Iris pigment epithelial cell (primary cell): ENCODE results near the gene PPP3CA.

ENCODE experiments used
- DNase-seq: peaks from one replicate; pipeline ENCODE4 v3.0.0-alpha.2; 2011; ENCODE audit warnings: low read depth

PPP3CA gene

DNA sequence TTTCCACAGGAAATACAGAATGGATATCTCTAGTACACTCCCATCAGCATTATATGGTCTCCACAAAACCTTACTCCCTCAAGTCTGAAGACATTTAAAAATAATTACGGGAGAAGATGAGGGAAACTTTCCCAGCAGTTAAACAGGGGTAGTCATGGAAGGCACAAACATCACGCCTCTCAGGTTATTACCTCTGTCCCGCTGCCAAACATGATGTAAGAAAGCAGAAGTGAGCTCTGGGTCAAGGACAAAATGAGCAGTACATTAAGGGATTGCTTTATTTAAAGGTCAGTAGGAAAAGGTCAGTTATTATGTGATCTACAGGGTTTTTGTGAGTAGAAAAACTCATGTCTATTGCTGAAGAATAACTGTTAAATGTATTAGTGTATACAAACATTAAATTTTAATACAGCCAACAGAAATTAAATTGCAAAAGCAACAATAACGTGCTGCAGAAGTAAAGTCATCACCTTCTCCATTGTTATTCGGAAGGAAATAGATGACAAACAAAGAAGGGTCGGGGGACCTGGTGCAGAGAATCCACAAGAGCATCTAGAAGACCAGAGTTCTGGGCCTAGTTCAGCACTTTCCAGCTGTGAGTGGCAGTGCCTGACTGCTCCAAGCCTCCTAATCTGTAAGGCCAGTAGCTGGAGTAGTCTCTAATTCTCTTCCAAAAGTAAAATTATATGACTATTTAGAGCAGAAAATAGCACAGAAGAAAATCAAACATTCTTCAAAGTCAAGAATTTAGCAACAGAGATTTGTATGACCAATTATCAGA is 171.2 kb downstream of the PPP3CA start:
- DNase-seq = no peak

DNA sequence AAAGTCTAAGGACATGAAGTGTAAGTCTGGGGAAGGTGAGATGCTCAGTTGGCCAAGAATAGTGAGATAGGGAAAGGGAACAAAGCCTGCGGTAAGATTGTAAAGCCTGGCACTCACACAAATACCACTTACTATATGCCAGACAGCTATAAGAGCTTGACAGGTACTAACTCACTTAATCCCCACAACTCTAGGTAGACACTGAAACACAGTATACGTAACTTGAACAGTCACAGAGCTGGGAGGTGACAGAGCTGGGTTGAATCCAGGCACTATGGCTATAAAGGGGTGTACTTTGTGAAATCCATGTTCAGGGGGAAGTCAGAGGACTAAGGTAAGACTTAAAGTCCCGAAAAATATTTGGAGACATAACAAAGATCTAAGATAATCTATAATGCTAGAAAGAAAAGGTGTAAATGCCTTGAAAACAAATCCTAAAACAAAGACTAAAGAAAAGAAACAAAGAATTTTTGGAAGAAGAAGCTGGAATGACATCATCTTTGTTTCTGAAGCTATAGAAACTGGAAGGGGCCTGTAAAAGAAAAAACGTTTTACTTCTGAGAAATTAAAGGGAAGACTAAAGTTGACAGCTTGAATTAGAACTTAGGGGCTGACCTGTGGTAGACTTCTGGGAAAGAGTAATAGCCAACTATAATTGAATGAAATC is 172.5 kb downstream of the PPP3CA start:
- no peak for DNase-seq

DNA sequence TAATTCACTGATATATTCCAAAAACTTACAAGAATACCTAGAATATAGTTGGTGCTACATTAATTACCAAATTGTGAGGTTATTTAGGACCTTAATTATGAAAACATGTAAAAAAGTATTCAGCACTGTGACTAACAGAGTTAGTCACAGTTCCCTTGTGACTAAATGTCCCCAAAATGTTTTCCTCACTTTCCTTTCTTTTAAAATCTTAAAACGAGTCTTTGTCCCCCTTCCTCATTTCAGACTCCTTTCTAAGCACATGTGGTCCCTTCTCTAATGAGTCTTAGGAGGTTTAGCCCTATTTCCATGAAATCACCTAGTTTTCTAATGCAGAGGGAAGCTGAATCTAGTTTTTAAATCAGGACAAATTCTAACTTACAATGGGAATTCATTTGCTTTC is 175.0 kb downstream of the PPP3CA start:
- DNase-seq = no peak

DNA sequence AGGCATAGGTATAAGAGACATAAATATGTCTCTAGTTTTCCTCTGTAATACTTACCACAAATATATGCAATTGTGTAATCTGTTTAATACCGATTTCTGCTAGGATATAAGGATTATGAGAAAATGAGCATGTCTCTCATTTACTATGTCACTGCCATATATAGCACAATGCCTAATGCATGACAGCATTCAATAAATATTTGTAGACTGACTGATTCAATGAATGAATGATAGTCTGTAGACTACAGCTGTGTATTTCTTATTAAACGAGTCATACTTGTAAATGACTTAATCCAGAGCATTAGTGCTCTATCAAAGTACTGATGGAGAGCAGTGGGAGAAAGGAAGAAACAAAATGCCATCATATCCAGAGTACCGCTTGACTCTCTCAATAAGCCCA is 175.6 kb downstream of the PPP3CA start:
- no peak for DNase-seq

DNA sequence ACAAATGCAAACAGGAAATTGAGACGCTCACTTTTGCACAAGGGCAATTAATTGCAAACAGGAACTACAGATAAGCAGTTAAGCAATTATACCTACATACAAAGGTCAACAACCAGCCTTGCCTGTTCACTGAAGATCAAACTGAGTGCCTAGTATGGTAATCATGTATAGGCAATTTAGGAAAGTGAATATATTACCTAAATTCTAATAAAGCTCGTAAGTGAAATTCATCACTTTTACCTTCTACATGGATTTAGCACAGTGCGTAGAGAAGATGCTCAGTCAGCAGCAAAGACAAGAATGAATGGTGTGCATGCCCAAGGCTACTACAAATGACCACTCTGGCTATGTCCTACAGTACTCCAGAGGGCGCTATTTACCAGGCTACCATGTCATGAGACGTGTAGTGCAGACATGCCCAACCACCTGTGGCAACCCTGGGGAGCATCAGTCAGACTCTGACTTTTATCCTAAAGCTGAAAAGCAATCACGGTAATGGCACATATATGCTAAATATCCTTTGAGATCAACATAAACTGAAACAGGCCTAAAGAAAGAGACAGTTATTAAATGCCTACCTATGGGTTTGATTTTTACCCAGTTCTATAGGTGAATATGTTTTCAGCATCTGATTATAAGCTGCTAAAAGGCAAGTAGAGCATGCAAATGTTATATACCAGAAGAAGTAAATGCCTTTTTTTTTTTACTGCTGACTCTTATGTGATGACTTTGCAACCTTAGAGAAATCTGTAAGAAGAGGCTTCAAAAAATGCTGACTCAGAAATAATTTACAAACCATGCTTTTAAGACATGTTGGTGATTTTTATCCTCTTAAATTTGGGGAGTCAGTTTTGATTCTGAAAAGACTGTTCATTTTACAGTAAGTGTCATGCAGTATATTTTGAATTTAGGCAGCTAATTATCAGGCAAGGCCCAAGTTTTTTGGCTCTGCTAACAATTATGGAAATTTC is 178.0 kb downstream of the PPP3CA start:
- peak; percentile 78 for DNase-seq

DNA sequence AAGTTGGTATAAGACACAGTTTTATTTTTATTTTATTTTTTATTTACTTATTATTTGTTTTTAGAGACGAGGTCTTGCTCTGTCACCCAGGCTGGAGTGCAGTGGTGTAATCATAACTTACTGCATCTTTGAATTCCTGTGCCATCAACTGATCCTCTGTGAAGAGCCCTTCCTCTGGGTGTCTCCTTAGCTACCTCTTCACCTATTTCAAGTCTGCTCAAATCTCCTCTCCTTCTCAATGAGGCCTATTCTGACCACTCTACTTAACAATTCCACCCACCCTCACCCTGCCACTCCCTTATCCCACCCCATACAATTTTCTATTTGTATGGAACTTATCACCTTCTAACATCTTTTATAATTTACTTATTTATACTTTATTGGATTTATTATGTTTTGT is 183.4 kb downstream of the PPP3CA start:
- DNase-seq = peak; percentile 41

DNA sequence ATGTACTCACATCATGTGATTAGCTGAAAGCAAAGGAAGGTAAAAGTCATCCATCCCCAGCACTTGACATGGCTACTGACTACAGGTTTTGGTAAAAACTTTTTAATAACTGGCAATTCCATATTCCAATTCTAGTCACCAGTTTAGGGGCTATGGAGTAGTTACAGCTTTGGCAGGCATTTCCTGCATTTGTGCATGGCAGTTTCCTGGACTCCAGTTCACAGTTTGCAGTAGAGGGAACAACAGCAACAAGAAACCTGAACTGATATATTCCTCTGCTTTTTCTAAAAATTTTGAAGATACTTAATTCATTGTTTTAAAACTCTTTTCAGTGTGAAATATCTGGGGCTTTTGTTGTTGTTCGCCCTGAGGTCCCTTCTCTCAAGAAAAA is 184.3 kb downstream of the PPP3CA start:
- DNase-seq = no peak

DNA sequence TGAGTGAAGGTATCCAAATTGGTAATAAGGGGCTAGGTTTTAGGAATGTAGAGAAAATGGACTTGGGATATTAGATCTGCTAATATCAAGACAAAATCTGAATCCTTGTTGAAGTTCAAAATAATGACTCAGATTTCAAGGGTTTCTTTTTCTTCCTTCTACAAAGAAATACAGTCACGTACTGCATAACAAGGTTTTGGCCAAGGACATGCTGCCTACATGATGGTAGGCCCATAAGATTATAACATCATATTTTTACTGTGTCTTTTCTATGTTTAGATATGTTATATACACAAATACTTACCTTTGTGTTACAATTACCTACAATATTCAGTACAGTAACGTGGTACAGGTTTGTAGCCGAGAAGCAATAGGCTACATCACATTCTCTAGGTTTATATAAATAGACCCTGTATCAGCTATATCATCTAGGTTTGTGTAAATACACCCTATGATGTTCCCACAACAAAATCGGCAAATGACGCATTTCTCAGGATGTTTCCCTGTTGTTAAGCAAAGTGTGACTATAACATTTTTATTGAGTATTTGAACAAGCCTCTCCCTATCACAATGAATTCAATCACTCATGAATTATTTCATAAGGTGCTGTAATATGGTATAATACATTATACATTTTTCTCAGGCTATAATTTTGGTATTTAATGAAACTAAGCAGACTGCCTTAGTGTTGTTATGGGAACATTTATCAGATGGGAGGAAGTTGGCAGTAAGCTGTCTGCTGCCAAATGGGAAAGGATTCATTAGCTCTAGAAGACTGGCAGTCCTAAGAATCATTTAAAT is 186.3 kb downstream of the PPP3CA start:
- DNase-seq = no peak

DNA sequence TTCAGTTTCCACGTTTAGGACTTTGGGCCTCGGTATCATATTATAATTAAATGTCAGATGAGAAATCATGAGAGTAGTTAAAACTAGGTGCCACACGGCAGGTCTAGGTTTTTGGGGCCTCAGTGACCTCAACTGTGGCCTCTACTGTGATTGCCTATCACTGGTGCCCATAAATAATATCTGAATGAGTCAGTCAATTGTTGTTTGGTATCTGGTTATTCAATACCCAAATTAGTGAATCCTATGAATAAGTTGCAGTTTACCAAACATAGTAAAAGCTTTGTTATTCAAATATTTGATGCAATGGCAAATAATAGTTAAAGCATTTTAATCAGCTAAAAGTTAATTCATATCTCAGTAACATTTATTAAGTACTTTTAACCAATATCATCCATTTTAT is 188.8 kb downstream of the PPP3CA start:
- DNase-seq = no peak

DNA sequence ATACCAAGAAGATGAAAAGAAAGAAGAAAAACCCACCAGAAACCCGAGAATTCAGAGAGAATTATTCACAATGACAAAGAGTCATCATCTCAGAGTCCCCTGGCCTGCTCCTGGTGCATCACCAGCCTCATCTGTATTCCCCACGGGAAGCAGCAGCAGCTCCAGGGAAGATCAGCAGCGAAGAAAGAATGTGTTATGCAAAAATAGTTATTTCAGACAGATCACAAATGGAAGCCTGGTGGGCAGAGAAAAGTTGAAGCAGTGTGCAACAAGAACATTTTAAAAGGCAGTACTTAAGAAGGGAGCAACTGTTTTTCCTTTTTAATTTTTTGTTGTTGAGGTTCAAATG is 189.2 kb downstream of the PPP3CA start:
- no peak for DNase-seq

DNA sequence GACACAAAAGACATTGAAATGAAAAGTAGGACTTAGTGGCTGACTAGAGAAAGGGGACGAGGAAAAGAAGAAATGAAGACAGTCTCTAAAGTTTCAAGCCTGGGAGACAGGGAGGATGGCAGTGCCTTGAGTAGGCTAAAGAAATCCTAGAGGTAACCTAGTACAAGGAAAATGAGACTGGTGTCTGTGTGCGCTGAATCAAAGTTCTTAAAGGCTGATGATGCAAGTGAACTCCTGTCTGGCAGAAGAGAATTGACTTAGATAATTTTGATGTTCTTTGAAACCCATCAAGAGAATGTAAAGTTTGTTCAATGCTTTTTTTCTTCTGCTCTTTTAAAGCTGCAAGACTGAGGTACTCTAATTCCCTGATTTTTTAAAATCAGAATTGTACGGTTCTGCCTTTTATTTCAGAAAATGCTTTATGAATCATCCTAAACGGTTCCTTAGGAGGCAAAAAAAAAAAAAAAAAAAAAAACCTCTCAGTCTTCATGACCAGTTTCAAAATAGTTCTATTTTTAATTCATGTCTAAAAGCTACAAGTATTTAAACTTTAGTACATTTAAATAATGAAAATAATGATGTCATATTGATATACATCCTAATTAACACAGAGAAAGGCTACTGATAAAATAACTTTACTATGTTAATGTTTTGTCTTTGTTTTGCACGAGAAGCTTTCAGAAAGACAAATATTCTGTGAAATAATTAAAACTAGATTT is 189.8 kb downstream of the PPP3CA start:
- DNase-seq = peak; percentile 49

DNA sequence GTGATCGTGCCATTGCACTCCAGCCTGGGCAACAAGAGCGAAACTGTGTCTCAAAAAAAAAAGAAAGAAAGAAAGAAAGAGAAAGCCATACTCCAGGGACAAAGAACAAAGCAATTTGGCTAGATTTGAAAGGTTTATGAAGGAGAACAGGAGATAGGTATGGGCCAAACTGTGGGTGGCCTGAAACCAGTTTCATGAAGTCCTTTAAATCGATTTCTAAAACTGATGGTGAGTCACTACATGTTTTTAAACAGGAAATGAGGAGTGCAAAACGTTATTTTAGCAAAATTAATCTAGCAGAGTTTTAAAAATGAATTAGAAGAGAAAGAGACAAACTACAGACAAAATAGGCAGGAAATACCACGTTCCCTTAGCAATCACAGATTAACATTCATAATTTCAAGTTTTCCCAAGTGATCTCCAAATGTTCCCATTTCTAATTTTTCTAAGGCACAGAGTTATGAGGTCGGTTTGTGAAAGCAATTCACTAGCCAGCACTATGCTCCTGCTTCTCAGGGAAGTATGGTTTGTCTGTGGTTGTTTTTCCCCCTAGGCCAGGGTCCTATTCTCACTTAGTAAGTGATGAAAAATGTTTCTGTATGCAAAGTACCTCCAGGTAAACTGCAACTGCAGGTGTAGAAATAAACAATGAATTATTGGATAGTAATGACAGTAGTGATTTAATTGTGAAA is 190.6 kb downstream of the PPP3CA start:
- DNase-seq = no peak

DNA sequence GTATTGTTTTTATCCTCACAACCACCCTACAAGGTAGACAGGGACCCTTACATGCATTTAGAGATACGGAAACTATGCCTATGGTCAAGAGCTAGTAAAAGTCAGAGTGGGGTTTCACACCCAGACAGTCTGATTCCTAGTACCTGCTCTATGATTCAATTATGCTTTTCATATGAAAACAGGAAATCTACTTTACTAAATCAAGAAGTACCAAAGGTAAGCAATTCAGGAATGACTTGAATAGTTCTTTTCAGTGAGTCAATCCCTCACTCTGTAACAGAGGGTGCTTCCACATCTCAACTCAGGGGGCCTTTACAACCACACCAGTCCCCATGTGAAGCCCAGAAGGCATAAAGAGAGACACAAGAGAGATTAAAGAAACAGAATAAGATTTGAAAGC is 191.4 kb downstream of the PPP3CA start:
- no peak for DNase-seq

DNA sequence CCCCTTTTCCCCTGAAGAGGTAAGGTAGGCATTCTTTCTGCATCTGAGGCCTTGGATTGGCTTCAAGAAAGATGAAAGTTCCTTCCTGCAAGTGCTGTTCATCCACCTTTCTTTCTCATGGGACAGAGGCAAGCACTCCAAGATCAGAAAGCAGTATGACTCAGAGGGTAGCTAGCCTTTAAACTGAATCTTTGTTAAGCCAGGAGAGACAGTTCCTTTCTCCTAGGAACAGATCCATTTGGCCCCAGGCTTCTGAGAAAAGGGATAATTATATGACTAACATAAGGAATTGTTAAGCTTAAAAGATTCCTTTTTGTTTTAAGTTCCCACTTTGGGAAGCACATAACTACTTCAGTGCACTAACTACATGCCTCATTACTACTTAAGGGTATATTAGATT is 192.0 kb downstream of the PPP3CA start:
- peak; percentile 60 for DNase-seq

DNA sequence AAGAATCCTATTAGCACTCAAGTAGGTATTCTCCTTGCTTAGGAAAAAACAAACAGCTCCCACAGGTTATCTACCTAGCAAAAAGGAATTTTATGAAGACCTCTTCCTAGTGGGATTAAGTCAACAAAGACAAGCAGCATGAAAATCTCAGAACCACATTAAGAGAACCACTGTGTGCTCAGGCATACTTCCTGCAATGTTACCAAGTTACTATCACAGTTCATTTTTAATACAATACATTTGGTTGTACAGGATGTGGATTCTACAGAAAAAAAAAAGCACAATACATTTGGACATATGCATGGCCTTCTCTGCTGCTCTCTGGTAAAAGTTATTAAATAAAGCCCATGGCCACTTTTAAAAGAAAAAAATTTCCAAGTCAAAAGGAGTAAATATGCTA is 193.7 kb downstream of the PPP3CA start:
- DNase-seq = no peak

DNA sequence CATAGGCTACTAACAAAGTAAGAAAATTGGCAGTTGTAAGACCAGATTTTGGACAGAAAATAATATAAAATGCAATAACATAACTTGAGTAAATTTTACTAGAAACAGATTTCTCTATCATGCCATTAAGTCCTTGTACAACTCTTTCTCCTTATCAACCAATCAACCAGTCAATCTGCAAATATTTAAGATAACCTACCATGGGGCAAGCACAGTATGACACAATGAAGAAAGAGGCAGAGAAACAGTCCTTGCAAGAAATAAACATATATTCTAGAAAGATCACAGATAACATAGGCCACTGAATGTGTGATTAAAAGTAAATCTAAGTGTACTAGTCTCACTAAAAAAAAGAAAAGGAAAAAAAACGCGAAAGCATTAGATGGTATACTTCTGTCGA is 194.8 kb downstream of the PPP3CA start:
- DNase-seq = no peak

DNA sequence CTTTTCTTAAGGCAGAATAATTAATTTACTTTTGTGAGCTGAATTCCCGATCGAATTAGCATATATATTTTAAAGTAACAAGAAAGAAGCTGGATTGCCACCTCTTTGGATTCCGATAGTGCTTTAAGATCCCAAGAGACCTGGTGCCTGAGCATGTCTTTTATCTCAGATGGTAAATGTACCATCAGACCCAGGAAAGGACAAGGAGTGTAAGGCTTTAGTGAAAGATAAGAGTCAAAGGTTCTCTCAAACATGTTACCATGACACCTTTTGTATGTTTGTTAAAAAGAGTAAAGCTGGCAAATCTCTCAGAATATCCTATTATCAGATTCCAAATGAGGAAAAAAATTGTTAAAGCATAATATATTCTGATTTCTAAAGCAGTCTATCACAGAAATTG is 198.8 kb downstream of the PPP3CA start:
- no peak for DNase-seq

DNA sequence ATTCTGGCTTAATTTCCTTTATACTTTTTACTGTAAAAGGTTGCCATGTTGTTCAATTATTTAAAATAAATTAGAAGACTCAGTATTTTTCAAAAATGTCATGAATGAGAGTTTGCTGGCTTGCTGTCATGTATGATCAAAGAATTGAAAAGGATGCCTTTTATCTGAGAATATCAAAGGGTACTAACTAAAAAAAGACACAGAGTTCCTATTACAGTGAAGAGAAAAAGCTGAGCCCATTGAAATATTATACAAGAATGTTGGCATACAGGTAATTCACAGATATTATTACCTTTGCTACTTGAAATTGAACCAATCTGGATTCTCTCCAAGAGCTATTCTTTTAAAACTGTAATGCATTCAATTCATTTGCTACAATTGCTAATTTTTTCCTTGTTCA is 200.0 kb downstream of the PPP3CA start:
- DNase-seq = no peak

DNA sequence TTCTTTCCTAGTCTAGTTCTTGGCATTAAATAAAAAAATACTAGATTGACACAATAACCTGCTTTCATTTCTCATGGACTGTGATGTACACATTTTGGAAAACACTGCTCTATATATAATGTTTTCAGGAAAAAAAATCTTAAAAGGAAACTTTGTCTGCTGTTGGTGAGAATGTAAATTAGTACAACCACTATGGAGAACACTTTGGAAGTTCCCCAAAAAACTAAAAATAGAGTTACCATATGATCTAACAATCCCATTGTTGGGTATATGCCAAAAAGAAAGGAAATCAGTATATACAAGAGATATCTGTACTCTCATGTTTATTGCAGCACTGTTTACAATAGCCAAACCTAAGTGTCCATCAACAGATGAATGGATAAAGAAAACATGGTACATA is 202.3 kb downstream of the PPP3CA start:
- DNase-seq = no peak

DNA sequence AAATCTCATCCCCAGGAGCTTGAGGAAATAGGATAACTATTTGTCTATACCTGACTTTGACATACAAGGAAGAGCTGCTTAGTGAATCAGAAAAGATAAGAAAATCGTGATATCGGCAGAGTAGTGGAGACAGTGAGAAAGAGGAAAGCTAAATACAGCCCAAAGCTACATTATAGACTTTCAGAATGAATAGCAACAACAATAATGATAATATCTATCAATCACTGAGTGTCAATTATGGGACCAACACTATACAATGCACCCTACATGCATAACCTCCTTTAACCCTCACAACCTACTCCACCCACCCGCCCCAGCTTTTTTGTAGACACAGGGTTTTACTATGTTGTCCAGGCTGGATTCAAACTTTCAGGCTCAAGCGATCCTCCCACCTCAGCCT is 205.1 kb downstream of the PPP3CA start:
- no peak for DNase-seq

DNA sequence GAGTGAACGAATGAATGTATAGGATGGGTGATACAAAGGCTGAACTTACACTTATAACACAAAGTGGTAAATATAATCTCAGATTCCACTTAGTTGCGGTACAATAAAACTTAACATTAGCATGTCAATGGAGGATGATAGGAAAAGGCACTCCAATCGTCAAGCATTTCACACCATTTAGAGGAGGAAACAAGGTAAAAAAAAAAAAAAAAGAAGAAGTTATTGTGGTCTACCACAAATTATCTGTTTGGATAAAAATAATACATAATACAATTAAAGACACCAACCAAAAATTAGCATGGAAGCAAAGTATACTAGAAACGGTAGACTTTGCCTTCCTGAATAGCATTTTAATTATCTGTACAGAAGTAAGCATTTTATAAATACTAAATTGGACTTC is 205.5 kb downstream of the PPP3CA start:
- no peak for DNase-seq
